Suppressor macrophage treated with lipopolysaccharide for 1 hour (primary cell): ENCODE data around the gene SYNPO.

Source experiments
- DNase-seq, 3 donors: peaks; one replicate each; pipeline ENCODE4 v3.0.0-alpha.2; 2020 to 2022

SYNPO gene

GRCh38 chr5:150640311-150641005 lies at the start of gene SYNPO:
Gene SYNPO, plus strand, starts transcription at chr5:150640660. Its CDS starts 7,616 bp downstream, at chr5:150648276.
- DNase-seq: peak; percentile 87 to 92 (median 92)

DNA sequence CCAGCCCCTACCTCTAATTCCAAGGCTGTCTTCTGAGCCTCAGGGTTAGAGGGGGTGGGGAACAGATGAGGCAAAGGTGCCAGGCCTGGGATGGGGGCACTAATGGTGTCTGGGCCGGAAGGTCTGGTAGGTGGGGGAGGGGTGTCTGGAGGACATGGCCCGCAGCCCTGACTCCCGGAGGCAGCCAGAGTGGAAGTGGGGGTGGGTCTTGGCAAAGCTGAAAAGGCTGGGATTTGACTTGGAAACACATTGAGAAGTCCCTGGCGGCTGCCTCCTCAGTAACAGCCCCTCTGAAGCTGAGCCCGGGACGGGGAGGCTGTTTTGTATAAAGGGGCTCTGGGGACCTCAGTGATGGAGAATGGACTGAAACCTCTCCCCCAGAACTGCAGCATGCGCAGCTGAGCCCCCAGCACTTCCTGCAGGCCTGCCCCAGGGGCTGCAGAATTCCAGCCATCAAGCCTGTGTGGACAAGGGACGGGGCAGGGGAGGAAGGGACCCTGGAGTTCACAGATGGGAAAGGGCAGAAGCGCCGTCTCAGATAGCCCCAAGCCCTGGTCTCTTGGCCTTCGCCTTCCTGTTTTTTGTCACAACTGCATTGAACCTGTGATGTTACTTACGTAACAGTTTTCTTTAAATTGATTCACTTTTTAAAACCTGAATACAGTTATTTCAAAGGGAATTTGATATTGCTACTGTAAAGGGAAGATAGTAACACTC lies 49.3 kb upstream of the SYNPO start:
- no peak for DNase-seq

DNA sequence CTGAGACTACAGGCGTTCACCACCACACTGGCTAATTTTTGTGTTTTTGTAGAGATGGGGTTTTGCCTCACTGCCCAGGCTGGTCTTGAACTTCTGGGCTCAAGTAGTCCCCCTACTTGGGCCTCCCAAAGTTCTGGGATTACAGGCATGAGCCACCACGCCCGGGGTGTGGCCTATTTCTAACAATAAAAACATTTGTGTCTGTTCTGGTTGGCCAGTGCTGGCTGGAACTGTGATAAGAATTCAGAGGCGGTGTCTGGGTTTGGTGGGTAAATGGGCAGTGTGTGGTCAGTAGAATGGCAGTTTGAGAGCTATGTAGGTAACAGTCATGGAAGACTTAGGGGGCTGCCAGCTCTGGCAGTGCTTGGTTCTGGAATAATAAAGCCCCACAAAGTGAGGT lies 46.9 kb upstream of the SYNPO start:
- no peak for DNase-seq

GRCh38 chr5:150593996-150594395 lies 46.5 kb upstream of the SYNPO start:
- no peak for DNase-seq

DNA sequence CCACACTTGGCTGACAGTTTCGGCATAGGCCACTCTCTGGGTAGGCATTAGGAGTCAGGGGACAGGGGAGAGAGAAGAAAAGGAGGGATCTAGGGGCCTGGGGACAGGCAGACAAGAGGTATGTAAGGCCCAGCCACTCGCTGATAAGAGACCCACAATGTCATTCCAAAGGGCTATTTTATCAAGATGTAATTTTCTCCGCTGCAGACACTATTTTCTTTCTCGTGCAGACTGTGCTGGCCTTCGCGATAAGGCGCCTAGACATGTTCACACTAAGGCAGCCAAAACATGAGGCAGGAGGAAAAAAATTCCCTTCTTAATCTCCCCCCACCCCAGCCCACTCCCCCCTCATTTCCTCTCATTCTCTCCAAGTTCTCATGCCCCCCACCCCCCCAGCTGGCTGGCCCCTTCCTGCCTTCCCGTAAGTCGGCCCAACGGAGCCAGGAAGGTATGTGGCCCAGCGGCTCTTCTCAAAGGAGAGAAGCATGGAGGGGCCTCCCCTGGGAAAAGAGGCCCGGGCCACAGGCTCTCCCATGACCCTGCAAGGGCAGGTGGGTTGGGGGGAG lies 44.9 kb upstream of the SYNPO start:
- DNase-seq: no peak

DNA sequence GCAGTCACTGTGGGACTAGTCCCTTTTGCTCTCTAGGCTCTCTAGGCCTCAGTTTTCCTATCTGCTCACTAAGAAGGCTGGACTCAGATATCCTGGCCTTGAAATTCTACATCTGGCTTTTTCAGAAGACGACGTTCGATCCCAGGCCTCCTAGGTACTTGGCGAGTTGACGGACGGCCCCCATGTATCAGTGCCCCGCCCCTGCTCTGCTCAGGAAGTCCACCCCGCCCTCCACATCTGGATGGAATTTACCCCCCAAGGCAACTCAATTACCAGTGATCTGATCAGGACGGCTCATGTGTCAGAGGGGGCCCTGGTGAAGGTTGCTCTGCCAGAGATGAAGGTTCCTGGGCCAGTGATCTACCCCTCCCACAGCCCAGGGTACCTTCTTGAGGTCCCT lies 44.1 kb upstream of the SYNPO start:
- DNase-seq: no peak

DNA sequence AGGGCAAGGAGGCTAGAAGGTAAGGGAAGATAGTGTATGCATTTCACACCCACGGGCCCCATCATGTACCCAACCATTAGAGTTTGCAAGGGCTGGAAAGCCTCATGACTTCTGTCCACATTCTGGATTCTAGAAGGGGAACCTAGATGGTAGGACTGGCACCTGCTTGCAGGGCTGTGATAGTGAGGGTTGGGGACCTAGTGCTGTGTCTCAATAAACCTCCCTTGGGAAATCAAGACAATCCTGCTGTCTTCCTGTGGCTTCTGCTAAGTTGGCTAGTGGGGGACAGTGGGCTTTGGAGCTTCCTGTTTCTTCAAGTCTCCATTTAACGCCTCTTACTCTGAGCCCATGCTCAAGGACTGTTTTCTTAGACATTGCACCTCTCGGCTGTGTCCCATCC lies 43.6 kb upstream of the SYNPO start:
- peak in 1 of 3 donors; percentile 22 for DNase-seq

DNA sequence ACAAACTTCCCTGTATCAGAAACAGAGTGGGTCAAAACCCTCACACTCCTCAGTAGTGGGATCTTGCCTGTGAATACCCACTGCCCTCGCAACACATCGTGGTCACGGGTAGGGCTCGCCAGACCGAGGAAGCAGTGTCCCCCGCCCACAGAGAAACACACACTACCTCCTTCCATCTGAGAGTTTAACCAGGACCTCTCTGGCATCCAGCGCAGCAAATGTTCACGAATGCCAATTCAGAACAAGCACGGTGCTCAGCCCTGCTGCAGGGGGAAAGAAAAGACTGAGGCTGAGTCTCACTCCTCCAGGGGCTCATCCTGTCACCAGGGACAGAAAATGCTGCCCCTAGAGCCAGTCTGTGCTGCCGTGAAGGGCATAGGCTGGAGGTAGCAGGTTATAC lies 42.5 kb upstream of the SYNPO start:
- DNase-seq: peak in 2 of 3 donors; percentile 36 to 54

DNA sequence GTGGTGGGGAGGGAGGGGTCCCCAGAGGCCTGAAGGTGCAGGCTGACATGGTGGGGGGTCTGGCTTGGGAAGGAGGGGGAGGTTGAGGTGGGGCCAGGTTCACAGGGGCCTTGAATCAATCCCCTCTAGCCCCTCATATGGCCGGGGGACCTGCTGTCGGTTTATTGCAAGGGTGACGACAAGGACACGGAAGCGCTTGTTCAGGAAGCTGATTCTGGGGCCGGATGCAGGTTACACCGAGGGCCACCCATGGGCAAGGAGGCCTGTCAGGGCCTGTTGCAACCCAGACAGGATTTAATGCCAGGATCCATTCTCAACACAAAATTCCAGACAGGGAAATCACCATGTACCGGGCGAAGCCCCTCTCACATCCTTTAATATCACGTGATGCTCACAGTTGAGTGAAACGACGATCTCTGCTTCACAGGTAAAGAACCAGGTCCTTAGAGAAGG lies 41.6 kb upstream of the SYNPO start:
- no peak for DNase-seq

GRCh38 chr5:150599281-150599680 lies 41.2 kb upstream of the SYNPO start:
- DNase-seq: no peak

DNA sequence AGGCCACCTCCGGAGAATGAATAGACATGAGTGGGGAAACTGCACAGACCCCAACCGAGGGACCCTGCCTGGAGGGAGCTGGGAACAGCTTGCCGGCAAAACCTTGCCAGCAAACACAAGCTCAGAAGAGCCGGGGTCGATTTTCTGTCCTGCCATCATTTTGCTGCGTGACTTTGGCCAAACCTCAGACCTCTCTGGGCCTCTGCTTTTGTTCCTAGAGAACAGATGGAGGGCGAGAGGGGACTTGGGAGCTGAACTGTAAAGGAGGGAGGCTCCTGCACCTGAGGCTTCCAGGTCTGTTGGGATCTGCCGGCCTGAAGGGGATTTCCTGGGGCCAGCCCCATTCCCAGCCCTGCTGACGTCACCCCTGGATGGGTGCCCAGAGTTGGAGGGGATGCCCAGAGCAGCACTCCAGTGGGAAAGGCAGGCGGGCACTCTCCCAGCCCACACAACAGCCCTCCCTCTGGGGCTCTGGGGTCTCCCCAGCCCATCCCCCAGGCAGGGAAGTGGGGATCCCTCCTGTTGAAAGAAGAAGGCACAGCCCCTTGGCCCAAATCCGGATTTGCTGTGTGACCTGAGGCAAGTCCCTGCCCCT lies 40.4 kb upstream of the SYNPO start:
- peak; percentile 53 to 85 (median 71) for DNase-seq

GRCh38 chr5:150600616-150601490 lies 39.6 kb upstream of the SYNPO start:
- DNase-seq: no peak

DNA sequence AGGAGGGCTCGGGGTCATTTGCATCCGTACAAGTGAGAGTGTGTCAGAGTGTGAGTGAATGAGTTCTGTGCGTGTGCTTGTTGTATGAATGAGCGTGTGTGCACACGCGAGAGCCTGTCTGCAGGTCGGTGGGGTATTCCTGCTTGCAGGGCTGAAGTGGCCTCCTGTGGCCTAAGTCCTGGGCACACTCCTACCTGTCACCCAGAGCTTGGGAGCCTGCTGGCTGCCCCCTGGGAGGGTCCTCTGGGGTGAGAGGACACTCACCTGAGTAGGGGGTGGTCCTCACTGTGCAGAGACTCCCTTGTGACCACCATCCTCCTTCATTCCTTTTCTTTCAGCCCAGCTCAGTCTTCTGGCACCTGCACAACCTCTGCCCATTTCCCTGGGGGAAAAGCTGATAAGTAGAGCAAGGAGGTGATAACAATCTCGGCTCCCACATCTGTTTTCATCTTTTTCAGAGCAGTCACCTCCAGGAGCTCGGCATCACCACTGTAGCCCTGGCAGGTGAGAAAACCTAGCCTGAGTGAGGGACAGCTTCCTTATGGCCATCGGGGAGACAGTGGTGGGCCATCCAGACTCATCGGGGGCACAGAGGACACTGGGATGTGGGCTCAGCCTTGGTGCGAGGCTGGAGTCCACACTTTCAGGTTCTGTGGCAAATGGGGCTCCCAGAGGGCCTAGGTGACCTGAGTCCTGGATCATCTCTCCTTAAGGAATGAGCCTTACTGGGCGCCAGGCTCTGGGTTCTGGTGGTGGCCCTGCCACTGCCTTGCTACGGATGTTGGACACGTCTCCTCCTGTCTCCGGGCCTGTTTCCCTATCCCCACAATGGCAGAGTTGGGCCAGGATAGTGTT lies 38.7 kb upstream of the SYNPO start:
- DNase-seq: no peak

GRCh38 chr5:150603052-150603451 lies 37.4 kb upstream of the SYNPO start:
- DNase-seq: no peak

DNA sequence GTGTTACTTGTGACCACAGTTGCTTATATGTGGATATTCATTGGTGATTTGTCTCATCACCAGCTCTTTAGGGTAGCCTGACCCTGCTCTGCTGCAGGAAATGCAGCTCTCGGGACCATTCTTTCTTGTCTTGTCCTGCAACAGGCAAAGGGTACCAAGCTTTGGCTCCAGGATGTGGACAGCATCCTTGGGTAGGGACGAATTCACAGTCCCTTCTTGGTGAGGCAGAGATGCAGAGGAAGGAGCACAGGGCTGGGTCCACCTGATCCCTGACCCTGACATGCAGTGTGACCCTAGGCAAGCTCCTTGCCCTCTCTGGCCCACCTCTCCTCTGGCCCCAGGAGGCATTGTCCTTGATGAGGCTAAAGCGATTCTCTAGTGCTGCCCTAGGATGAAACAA lies 37.0 kb upstream of the SYNPO start:
- DNase-seq: no peak

DNA sequence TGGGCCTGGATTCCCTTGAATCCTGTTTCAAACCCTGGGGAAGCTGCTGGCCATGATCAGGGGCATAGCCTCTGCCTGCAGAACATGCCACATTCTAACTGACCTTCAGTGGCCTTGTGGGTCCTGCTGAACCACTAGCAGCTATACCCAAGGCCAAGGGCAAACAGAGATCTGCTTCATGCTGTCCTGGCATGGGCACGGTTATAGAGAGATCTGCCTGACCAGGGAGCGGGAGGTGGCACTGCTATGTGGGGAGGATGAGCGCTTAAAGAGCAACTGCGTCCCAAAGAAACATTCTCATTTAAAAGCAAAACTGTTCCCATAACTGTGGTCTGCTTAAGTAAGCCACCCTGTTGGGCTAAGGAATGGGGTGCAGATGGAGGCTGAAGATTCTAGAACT lies 36.5 kb upstream of the SYNPO start:
- no peak for DNase-seq

DNA sequence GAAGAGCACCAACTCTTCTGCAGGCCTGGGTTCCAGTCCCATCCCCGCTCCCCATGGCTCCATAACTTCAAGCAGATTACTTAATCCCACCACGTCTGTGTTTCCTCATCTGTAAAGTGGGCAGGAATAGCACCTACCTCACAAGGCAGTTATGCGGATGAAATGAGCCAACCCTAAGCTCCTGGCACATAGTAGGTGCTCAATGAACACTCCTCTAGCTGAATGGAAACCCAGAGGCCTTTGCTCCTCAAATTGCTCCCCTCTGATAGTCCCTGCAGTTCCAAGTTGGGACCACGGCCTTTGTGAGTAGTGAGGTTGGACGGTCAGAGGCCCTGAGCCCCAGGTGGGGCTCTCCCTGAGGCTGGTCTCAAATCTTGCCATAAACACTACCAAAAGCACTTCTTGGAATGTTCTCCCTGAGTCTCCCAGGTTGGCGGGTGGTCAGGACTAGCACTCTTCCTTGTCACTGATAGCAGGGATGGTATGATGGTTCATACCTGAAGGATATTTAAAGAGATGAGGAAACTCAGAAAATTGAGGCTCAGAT lies 35.5 kb upstream of the SYNPO start:
- no peak for DNase-seq

DNA sequence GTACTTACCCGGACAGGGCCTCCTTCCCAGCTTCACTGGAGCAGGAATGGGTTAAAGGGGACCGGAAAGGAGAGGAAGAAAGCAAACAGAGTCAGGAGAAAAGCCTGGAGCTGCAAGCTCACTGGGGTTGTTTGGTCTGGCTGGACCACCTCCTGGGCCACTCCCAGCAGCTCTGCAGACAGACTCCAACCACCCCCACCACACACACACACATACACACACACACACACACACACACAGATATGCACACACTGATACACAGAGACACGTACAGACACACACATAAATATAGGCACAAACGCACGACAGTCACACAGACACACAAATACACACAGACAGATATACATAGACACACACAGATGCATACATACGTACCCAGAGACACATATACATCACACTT lies 34.9 kb upstream of the SYNPO start:
- DNase-seq: no peak

DNA sequence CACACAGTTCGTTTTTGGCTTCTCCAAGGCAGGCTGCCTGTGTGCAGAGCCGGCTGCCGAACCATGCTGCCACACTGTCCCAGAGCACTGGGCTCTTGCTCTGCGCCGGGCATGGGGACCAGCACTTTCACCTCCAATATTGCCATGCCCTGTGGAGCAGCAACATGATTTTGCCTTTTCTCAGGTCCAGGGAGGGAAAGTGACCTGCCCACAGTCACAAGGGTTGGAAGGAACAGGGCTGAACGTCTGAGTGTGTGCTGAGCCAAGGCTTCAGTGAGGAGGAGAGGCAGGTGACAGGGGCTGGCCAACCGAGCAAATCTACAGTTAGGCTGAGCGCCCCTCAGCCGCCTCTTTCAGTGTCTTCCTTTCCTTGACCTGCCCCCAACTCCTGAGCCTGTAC lies 34.0 kb upstream of the SYNPO start:
- DNase-seq: no peak

- DNase-seq: no peak
Observed at GRCh38 chr5:150607105-150607504, 33.4 kb upstream of the SYNPO start.

DNA sequence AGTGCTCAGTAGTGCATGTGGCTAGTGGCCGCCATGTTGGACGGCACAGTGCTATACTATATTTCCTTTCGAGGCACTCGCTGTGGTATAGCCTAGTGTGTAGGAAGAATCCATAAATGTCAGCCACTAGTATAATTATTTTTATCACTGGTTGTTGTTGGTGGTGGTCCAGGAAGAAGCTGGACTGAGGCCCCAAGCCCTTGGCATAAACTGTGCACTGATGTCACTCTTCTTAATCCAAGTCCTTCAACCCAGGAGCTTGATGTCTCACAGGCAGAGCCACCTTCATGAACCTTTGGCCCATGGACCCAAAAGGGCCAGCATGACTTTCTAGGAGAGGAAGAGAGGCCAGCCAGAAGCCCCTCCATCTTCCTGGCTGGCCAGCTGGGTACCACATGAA lies 32.5 kb upstream of the SYNPO start:
- no peak for DNase-seq
